ENCODE measurements around the gene NUDT3.

DNA sequence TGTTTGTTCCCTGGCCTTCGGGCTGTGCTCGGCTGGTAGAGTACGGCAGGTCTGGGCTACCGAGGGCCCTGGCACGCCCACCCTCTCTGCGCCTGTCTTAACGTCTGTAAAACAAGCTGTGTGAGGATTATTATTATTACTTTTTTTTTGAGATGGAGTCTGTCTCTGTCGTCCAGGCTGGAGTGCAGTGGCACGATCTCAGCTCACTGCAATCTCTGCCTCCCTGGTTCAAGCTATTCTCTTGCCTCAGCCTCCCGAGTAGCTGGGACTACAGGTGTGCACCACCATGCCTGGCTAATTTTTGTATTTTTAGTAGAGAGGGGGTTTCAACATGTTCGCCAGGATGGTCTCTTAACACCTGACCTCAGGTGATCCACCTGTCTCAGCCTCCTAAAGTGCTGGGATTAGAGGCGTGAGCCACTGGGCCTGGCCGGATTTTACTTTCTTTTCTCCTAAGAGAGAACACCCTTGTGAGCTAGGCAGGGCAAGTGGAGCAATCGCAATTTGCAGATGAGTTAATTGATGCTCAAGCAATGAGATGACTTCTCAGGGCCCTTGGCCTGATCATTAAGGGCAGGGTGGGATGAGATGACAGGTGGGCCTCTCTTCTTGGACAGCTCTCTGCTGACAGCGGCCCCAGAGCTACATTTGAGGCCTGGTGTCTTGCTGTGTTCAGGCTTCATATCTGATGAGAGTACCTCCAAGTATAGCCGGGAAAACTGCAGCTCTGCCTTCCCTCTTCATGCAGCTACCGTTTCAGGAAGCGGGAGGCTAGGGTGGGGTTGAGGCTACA, 142.8 kb downstream of the NUDT3 start:
- TF ChIP-seq, protein P1, sequence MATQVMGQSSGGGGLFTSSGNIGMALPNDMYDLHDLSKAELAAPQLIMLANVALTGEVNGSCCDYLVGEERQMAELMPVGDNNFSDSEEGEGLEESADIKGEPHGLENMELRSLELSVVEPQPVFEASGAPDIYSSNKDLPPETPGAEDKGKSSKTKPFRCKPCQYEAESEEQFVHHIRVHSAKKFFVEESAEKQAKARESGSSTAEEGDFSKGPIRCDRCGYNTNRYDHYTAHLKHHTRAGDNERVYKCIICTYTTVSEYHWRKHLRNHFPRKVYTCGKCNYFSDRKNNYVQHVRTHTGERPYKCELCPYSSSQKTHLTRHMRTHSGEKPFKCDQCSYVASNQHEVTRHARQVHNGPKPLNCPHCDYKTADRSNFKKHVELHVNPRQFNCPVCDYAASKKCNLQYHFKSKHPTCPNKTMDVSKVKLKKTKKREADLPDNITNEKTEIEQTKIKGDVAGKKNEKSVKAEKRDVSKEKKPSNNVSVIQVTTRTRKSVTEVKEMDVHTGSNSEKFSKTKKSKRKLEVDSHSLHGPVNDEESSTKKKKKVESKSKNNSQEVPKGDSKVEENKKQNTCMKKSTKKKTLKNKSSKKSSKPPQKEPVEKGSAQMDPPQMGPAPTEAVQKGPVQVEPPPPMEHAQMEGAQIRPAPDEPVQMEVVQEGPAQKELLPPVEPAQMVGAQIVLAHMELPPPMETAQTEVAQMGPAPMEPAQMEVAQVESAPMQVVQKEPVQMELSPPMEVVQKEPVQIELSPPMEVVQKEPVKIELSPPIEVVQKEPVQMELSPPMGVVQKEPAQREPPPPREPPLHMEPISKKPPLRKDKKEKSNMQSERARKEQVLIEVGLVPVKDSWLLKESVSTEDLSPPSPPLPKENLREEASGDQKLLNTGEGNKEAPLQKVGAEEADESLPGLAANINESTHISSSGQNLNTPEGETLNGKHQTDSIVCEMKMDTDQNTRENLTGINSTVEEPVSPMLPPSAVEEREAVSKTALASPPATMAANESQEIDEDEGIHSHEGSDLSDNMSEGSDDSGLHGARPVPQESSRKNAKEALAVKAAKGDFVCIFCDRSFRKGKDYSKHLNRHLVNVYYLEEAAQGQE (IDR thresholded peaks at IDR 0.05) = no peak
- TF ChIP-seq, protein P2, sequence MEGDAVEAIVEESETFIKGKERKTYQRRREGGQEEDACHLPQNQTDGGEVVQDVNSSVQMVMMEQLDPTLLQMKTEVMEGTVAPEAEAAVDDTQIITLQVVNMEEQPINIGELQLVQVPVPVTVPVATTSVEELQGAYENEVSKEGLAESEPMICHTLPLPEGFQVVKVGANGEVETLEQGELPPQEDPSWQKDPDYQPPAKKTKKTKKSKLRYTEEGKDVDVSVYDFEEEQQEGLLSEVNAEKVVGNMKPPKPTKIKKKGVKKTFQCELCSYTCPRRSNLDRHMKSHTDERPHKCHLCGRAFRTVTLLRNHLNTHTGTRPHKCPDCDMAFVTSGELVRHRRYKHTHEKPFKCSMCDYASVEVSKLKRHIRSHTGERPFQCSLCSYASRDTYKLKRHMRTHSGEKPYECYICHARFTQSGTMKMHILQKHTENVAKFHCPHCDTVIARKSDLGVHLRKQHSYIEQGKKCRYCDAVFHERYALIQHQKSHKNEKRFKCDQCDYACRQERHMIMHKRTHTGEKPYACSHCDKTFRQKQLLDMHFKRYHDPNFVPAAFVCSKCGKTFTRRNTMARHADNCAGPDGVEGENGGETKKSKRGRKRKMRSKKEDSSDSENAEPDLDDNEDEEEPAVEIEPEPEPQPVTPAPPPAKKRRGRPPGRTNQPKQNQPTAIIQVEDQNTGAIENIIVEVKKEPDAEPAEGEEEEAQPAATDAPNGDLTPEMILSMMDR (IDR thresholded peaks at IDR 0.05) = no peak
- TF ChIP-seq SMC3 (IDR thresholded peaks at IDR 0.05) = no peak

Data from A549 (cell line).